ENCODE measurements around the gene DBF4B. TPM values are rescaled to one million over a fixed set of nuclear protein-coding genes. Genes with fewer than 3 reads are reported as not detected.

The DBF4B gene
- total RNA-seq, 2 experiments from 2014 or later: 43.8 to 53.2 TPM

DNA sequence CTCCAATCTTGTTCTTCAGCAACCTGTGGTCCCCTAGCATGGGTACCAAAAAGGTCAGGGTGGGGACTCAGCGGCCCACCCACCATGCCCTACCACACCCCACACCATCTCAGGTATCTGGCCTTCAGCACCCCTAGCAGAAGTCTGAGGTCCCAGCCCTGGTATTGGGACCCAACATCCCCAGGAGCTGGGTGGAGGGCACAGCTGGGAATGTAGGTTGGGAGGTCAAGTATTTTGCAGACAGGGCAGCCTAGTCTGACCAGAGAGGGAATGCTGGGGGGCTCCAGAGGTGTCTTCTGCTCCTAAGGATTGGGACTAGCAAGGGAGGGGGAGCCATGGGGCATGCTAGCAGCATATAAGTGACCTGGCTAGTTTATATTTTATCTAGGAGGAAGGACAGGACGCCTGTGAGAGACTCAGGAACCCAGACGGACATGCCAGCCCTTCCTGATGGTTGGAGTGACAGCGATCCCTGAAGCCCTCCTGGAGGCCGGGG lies 49.5 kb downstream of the DBF4B start:
- Mint-ChIP-seq H3K36me3 (no peaks in the 10 kb centered on the region), H3K27me3 (peaks cover 28% of the 10 kb centered on the region), H3K27ac (no peak overlapping the region), H3K4me3 (no peak overlapping the region), H3K9me3 (ENCODE audit: low read depth) (no peaks in the 10 kb centered on the region), H3K4me1 (no peaks in the 10 kb centered on the region)
- ATAC-seq (no peak), DNase-seq (no peak)
- CTCF ChIA-PET: interaction anchor here (1.3 kb wide), 1 partner anchor 22 kb away, joined by 3 read pairs; no protein-coding TSS in a partner anchor

DNA sequence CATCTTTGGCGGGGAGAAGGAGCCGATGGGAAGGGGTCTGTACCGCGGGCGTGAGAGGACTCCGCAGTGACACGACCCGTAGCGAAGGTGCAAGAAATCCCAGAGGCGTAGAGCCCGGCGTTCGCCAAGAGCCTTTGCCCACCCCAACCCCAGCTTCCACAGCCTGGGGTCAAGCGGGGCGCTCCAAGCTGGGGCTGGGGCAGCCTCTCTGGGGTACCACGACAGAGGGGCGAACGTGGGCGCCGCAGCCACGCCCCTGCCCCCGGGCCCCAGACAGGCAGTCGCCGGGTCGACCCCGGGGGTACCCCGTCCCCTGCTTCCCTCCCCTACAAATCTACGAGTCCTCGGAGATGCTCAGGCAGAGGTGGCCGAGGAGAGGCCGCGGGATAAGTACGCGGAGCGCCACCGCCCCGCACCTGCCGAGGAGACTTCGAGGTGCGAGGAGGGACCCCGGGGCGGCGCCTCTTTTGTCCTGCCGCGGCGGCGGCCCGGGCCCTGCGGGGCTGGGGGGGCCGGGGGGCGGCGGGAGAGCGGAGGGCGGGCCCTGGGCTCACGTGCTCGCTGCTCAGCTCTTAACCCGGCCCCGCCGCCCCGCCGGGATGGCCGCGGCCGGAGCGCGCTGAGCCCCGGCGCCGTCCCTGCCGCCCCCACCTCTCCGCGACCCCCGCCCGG lies 50.1 kb downstream of the DBF4B start, which contains the start of gene ADAM11:
Gene ADAM11 (plus strand): TSS at position 575 of the 672 bp plus-strand sequence. CDS start 212 bp downstream, outside the sequence.
- Mint-ChIP-seq H3K27ac (no peak within 1 kb of the TSS), H3K36me3 (no peaks in the 10 kb centered on the region), H3K9me3 (ENCODE audit: low read depth) (no peaks in the 10 kb centered on the region), H3K27me3 (peaks cover 28% of the 10 kb centered on the region), H3K4me1 (no peaks in the 10 kb centered on the region), H3K4me3 (no peak within 1 kb of the TSS)
- CTCF ChIA-PET: interaction anchor here (1.1 to 1.4 kb wide), 3 partner anchors 11 to 21 kb away, joined by 3 to 5 read pairs (median 3); no protein-coding TSS in a partner anchor
- ATAC-seq: peak; percentile 47
- no peak for DNase-seq

DNA sequence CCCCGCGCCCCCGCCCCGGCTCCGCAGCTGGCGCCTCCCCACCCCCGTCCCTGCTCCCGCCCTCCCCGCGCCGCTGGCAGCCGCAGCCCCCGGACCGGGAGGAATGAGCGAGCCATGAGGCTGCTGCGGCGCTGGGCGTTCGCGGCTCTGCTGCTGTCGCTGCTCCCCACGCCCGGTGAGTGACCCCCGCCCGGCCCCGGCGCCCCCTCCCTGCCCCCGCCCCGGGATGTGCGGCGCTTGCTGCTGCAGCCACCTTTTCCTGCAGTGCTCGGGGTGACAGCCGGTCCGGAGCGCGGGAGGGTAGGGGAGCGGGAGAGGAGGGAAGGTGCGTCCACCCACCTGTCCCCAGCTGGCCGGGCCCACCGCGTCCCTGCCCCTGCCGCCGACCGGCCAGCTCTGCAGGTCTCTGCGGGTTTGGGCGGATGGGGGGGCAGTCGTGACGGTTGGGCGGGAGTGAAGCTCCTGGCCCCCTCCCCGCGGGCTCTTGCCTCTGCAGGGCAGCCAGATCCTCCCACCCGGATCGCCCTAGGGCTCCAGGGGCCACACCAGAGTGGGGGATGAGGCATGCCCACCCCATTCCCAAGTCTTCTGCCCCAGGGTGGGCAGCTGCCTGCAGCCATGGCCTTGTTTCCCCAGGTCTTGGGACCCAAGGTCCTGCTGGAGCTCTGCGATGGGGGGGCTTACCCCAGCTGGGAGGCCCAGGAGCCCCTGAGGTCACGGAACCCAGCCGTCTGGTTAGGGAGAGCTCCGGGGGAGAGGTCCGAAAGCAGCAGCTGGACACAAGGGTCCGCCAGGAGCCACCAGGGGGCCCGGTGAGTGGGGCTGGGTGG lies 50.8 kb downstream of the DBF4B start:
- Mint-ChIP-seq H3K4me1 (no peaks in the 10 kb centered on the region), H3K36me3 (no peaks in the 10 kb centered on the region), H3K4me3 (no peak overlapping the region), H3K9me3 (ENCODE audit: low read depth) (no peaks in the 10 kb centered on the region), H3K27me3 (peaks cover 28% of the 10 kb centered on the region), H3K27ac (no peak overlapping the region)
- DNase-seq (no peak), ATAC-seq (peak; percentile 25)
- CTCF ChIA-PET: interaction anchor here (0.9 to 1.5 kb wide), 4 partner anchors 10 to 68 kb away, joined by 3 to 5 read pairs (median 3); no protein-coding TSS in a partner anchor

DNA sequence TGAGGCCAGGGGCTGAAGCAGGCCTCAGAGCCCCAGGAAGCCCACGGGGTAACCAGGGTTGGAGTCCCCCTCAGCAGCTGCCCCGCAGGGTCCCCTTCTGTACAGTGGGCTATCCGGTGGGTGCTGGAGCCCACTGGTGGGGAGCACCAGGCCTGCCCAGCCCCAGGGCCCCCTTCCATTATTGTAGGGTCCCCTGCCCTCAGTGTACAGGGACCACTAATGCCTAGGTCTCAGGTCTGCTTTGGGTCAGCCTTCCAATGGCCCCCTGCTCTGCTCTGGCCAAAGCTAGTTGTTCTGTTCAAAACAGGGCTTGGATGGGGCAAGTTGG lies 51.4 kb downstream of the DBF4B start:
- CTCF ChIA-PET: interaction anchor here (0.9 to 1.5 kb wide), 3 partner anchors 14 to 69 kb away, joined by 3 to 5 read pairs (median 3); no protein-coding TSS in a partner anchor

DNA sequence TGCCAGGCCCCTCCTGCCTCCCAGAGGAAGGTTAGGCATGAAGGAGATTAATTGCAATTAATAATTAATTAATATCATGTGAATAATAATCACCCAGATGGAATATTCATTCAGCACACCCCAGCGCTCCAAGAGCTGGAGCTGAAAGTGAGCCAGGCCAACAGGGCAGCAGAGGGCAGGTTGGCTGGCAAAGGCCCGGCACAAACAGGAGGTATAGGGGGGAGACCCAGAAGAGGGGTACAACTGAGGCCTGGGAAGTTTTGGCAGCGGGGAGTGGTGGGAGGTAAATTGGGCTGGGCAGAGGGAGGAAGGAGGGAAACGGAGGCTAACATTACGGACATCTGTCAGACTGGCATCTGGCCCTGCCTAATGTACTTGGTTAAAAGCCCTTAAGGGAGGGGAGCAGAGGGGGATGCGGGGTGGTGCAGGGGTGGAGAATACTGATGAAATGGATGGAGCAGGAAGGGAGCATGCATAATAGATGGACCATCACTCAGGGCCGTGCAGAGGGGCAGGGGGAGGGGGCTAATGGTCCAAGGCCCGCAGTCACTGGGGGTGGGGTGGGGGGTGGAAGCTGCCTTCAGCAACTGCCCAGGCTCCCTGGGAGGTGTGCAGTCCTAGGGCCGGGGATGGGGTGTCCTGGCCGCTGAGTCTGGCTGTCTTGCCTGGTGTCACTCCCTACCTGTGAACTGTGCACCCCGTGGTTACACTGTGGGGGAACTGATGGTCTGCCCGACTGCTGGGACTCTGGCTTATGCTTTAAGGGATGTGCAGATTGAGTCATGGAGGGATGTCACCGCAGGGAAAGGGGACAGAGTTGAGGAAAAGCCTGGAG lies 52.2 kb downstream of the DBF4B start:
- DNase-seq (no peak), ATAC-seq (no peak)
- H3K4me1 Mint-ChIP-seq: no peaks in the 10 kb centered on the region
- CTCF ChIA-PET: interaction anchor here (1.4 to 1.5 kb wide), 2 partner anchors 14 to 19 kb away, joined by 3 to 5 read pairs; no protein-coding TSS in a partner anchor
- H3K9me3 Mint-ChIP-seq (ENCODE audit: low read depth): no peaks in the 10 kb centered on the region
- H3K27me3 Mint-ChIP-seq: peaks cover 28% of the 10 kb centered on the region
- H3K27ac Mint-ChIP-seq: no peak overlapping the region
- no peak overlapping the region for H3K4me3 Mint-ChIP-seq
- H3K36me3 Mint-ChIP-seq: no peaks in the 10 kb centered on the region

More for the DNA sequence above, 51.4 kb downstream of the DBF4B start:
- no peaks in the 10 kb centered on the region for H3K9me3 Mint-ChIP-seq (ENCODE audit: low read depth)
- no peaks in the 10 kb centered on the region for H3K4me1 Mint-ChIP-seq
- H3K27ac Mint-ChIP-seq: no peak overlapping the region
- DNase-seq (no peak), ATAC-seq (no peak)
- H3K4me3 Mint-ChIP-seq: no peak overlapping the region
- no peaks in the 10 kb centered on the region for H3K36me3 Mint-ChIP-seq
- peaks cover 28% of the 10 kb centered on the region for H3K27me3 Mint-ChIP-seq

DNA sequence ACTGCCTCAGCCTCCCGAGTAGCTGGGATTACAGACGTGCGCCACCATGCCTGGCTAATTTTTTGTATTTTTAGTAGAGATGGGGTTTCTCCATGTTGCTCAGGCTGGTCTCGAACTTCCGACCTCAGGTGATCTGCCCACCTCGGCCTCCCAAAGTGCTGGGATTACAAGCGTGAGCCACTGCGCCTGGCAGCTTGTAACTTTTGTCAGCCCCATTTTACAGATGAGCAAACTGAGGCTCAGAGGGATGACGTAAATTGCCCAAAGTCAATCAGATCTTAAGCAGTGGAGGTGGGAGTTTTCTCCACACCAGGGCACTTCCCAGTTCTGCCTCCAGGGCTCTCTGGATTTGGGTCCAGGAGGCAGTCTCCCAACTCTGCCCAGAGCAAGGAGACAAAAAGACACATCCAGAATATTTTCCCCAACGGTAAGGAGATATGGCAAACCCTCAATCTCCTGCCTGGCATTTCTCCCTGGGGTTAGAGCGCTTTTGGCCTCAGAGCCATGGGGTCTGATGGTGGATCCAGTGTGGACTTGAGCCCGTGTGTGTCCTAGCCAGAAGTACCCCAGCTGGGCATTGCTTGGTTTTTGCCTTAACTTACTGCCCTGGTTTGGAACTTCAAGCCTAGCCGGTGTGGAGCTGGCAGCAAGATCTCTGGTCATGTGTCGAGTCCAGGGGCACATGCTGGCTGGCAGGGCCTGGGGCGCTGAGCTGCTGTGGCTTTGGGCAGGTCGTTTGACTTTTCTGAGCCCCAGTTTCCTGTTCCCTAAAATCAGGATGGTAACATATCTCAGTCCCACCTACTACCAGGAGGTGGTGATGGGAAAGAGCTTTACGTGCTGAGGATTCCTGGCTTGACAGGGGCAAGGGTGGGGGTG lies 53.7 kb downstream of the DBF4B start:
- Mint-ChIP-seq H3K36me3 (no peaks in the 10 kb centered on the region), H3K9me3 (ENCODE audit: low read depth) (no peaks in the 10 kb centered on the region), H3K4me1 (no peaks in the 10 kb centered on the region), H3K27me3 (peaks cover 31% of the 10 kb centered on the region), H3K4me3 (no peak overlapping the region), H3K27ac (no peak overlapping the region)
- DNase-seq: no peak
- ATAC-seq: no peak
- CTCF ChIA-PET: no interaction called here

DNA sequence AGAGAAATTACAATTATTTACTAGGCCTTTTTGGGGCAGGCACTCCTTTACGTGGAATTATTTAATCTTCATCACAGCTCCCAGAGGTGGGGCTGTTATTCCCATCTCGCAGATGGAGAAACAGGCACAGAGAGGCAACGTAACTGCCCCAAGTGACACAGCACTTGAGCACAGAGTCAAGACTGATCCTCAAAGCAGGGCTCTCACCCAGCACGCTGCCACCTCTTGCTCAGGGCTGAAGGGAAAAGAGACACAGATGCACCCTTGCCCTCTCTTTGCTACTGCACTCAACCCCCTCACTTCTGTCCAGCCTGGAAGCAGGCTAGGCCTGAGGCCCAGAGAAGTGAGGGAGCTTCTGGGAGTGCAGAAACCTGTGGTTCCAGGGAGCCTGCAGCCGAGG lies 54.7 kb downstream of the DBF4B start:
- Mint-ChIP-seq H3K4me1 (peaks cover 6% of the 10 kb centered on the region), H3K9me3 (ENCODE audit: low read depth) (no peaks in the 10 kb centered on the region), H3K36me3 (no peaks in the 10 kb centered on the region), H3K27ac (no peak overlapping the region), H3K4me3 (no peak overlapping the region), H3K27me3 (peaks cover 21% of the 10 kb centered on the region)
- CTCF ChIA-PET: interaction anchor here (1.5 kb wide), 1 partner anchor 12 kb away, joined by 6 read pairs; no protein-coding TSS in a partner anchor
- no peak for DNase-seq
- ATAC-seq: no peak

DNA sequence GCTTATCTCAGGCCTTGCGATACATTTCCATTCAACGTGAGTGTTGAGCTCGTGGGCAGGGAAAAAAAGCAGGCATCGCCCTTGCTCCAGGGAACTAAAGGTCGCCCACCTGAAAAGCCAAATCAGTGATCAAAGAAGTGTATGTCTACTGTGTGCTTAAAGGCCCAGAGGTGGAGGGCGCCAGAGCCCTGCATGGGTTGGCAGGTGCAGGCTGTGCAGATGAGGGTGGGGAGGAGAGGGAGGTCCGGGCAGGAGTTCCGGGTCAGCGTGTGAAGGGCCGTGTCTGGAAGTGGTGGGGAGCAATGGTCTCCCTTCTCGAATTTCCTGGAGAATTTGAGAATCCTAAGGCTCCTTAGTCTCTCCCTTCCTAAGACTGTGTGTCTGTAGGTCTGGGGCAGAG lies 57.5 kb downstream of the DBF4B start:
- no peaks in the 10 kb centered on the region for H3K36me3 Mint-ChIP-seq
- CTCF ChIA-PET: interaction anchor here (0.6 kb wide), 2 partner anchors 49 to 77 kb away, joined by 3 read pairs; no protein-coding TSS in a partner anchor
- H3K4me3 Mint-ChIP-seq: no peak overlapping the region
- H3K27ac Mint-ChIP-seq: no peak overlapping the region
- H3K27me3 Mint-ChIP-seq: peaks cover 12% of the 10 kb centered on the region
- H3K4me1 Mint-ChIP-seq: peaks cover 13% of the 10 kb centered on the region
- no peak for DNase-seq
- no peaks in the 10 kb centered on the region for H3K9me3 Mint-ChIP-seq (ENCODE audit: low read depth)
- ATAC-seq: no peak

DNA sequence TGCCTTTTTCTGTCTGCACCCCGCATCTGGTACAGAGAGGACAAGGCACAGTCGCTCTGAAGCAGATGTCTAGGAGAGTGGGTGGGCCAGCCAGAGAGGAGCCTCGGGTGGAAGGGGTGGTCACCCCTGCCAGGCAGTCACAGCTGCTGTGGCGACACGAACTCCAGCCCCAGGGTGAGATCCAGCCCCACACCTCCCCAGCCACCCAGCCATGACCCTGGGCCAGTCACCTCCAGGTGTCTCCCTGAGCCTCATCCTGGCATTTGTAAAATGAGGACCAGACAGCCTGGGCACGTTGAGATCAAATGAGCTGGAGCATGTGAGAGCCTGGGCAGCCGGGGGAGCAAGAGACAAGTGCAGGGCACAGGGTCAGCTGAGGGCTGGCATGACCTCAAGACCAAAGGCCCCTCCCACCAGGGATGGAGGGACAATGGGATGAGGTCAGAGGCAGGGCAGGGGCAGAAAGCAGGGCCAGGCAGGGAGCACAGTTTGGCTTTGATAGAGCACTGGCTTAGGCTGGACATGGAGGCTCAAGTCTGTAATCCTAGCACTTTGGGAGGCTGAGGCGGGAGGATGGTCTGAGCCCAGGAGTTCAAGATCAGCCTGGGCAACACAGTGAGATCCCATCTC lies 58.1 kb downstream of the DBF4B start:
- Mint-ChIP-seq H3K9me3 (ENCODE audit: low read depth) (no peaks in the 10 kb centered on the region), H3K27ac (no peak overlapping the region), H3K4me3 (no peak overlapping the region), H3K4me1 (peaks cover 13% of the 10 kb centered on the region), H3K36me3 (no peaks in the 10 kb centered on the region), H3K27me3 (peaks cover 6% of the 10 kb centered on the region)
- no peak for DNase-seq
- CTCF ChIA-PET: no interaction called here
- no peak for ATAC-seq

DNA sequence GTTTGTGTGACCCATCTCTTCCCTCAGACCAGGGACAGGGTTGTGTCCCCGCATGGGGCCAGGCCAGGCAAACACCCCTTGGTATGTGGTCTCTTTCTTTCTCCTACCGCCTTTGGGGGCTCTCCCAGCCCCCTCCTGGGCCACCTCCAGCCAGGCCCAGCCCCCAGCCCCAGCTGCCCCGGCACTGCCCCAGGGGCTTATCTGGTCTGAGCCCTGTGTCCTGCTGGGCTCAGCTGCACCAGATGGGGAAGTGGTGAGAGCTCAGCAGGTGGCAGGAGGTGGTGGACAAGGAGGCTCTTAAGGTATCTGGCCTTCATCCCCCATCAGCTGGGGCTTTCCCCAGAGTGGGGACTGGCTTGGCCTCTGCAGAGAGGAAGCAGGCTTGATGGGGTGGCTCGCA lies 59.0 kb downstream of the DBF4B start:
- ATAC-seq (no peak), DNase-seq (no peak)
- Mint-ChIP-seq H3K4me3 (no peak overlapping the region), H3K36me3 (no peaks in the 10 kb centered on the region), H3K4me1 (peaks cover 13% of the 10 kb centered on the region), H3K27me3 (peaks cover 6% of the 10 kb centered on the region), H3K27ac (no peak overlapping the region), H3K9me3 (ENCODE audit: low read depth) (no peaks in the 10 kb centered on the region)
- CTCF ChIA-PET: interaction anchor here (0.9 kb wide), 1 partner anchor 12 kb away, joined by 3 read pairs; no protein-coding TSS in a partner anchor

DNA sequence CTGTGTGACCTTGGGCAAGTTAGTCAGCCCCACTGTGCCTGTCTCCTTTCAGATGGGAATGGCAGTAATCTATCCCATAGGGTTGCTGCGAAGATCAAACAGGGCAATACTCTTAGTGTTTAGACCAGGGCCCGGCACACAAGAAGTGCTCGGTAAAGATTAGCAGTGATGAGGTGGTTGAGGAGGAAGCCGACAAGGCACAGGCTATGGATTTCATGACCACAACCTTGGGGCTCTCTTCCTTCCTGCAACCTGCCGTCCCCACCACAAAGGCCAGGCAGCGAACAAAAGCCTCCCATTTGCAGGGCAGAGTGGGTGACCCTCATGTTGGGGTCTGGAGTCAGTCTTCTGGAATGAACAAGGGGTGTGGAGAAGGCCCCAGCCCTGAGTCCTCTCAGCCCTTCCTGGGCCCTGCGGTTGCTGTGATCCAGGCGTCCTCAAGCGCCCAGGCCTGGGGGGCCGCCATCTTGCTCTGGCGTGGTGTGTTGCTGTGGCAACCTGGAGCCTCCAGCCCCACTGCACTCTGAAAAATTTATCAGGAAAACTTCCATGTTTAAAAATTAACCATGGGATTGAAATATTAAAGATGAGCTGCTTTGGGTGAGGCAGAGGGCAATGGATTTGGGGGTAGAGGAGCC lies 60.2 kb downstream of the DBF4B start:
- peak overlapping the region; percentile 4 for H3K27ac Mint-ChIP-seq
- H3K4me3 Mint-ChIP-seq: no peak overlapping the region
- peaks cover 6% of the 10 kb centered on the region for H3K27me3 Mint-ChIP-seq
- no peaks in the 10 kb centered on the region for H3K36me3 Mint-ChIP-seq
- DNase-seq (peak; percentile 52), ATAC-seq (peak; percentile 57)
- peaks cover 13% of the 10 kb centered on the region for H3K4me1 Mint-ChIP-seq
- CTCF ChIA-PET: interaction anchor here (0.9 to 1.1 kb wide), 2 partner anchors 10 kb away, joined by 3 to 5 read pairs; no protein-coding TSS in a partner anchor
- H3K9me3 Mint-ChIP-seq (ENCODE audit: low read depth): no peaks in the 10 kb centered on the region
